GDM1 (cell line): ENCODE results near the gene PCIF1.
"Not testable (repeated sequence)": the region's sequence is repeated elsewhere in the genome, so short reads cannot be mapped to it uniquely, and the experiment has no call there.

Experiments
- DNase-seq: peaks from one replicate; lab custom pipeline; 2025; lab: John Stamatoyannopoulos, UW

Gene PCIF1

GRCh38 chr20:45994761-45995493 is 60.4 kb downstream of the PCIF1 start:
- no peak for DNase-seq

- not testable (repeated sequence) for DNase-seq
These were observed 61.1 kb downstream of the PCIF1 start for GRCh38 chr20:45995495-45996097.

DNA sequence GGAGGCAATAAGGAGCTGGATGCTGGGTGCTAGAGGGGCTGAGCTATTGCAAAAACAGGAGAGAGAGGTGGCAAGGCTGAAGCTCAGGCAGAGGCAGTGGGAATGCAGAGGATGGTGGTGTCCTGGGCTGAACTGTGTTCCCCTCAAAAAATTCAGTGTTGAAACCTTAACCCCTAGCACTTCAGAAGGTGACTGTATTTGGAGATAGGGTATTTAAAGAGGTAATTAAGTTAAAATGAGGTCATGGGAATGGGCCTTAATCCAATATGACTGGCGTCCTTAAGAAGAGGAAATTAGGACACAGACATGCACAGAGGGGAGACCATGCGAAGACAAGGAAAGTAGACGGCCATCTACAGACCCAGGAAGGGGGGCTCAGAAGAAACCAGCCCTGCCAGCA is 62.7 kb downstream of the PCIF1 start:
- DNase-seq = no peak
